Cardiac fibroblast (primary cell): Measurements from ENCODE around the gene NUBP2.

Source experiments
- DNase-seq, 2 donors: peaks; one replicate each; pipeline versions ENCODE4 v3.0.0 to v3.0.0-alpha.2; 2010; ENCODE audit warnings: low read depth in 2 of 2
- H3K4me3 ChIP-seq, 2 donors: replicated peaks in 1 of 2; 1 replicate in 1 of 2; 2 replicates in 1 of 2; pipeline ENCODE4 v1.5.1; 2011; ENCODE audit warnings: low read depth in 2 of 2, low read length in 2 of 2, mild to moderate bottlenecking in 2 of 2, moderate library complexity in 1 of 2
- CTCF ChIP-seq: IDR thresholded peaks from one replicate; pipeline ENCODE4 v1.5.1; 2011; ENCODE audit warnings: low read depth, mild to moderate bottlenecking, low read length, inconsistent platforms

NUBP2 gene

GRCh38 chr16:1786242-1787055, 3.7 kb downstream of the NUBP2 start:
- H3K4me3 ChIP-seq, result no peak overlapping the region
- DNase-seq, result no peak

GRCh38 chr16:1787056-1787321, 4.2 kb downstream of the NUBP2 start:
- TF ChIP-seq CTCF, result no peak
- no peak overlapping the region for H3K4me3 ChIP-seq
- no peak for DNase-seq

More at GRCh38 chr16:1786242-1787055, 3.7 kb downstream of the NUBP2 start:
- no peak for TF ChIP-seq CTCF

GRCh38 chr16:1787322-1788094, 4.7 kb downstream of the NUBP2 start:
- TF ChIP-seq CTCF, result no peak
- H3K4me3 ChIP-seq, result no peak overlapping the region
- no peak for DNase-seq

GRCh38 chr16:1788095-1788707, 5.4 kb downstream of the NUBP2 start:
- no peak for DNase-seq
- TF ChIP-seq CTCF, result no peak
- H3K4me3 ChIP-seq, result no peak overlapping the region

- no peak for DNase-seq
- H3K4me3 ChIP-seq, result no peak overlapping the region
- TF ChIP-seq CTCF, result no peak
Observed at GRCh38 chr16:1788708-1789100, 5.9 kb downstream of the NUBP2 start.

GRCh38 chr16:1789643-1790045, 6.9 kb downstream of the NUBP2 start:
- H3K4me3 ChIP-seq, result no peak overlapping the region
- no peak for TF ChIP-seq CTCF
- DNase-seq, result no peak
